ENCODE results near the gene GDNF.
"Not testable (repeated sequence)": the region's sequence is repeated elsewhere in the genome, so short reads cannot be mapped to it uniquely, and the experiment has no call there.

GDNF gene

DNA sequence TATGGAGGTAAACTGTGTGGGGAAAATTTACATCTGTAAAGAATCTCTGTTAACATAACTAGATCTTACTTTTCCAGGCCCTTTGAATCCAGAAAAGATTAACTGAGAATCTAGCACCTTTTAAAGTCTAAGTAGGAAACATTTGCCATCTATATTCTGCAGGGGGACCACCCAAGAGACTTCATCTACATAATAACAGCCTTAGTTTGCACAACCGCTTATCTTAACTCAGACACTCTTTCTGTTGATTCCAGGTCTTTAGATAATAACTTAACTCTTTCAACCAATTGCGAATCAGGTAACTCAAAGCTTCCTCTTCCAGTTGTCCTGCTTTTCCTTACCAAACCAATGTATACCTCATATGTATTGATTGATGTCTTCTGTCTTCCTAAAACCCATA, 53.4 kb downstream of the GDNF start:
- no peak for DNase-seq (ENCODE audit: low read depth in 2 of 2)

- DNase-seq (ENCODE audit: low read depth in 2 of 2), result not testable (repeated sequence)
These were observed 58.4 kb downstream of the GDNF start for GRCh38 chr5:37781409-37781808.

DNA sequence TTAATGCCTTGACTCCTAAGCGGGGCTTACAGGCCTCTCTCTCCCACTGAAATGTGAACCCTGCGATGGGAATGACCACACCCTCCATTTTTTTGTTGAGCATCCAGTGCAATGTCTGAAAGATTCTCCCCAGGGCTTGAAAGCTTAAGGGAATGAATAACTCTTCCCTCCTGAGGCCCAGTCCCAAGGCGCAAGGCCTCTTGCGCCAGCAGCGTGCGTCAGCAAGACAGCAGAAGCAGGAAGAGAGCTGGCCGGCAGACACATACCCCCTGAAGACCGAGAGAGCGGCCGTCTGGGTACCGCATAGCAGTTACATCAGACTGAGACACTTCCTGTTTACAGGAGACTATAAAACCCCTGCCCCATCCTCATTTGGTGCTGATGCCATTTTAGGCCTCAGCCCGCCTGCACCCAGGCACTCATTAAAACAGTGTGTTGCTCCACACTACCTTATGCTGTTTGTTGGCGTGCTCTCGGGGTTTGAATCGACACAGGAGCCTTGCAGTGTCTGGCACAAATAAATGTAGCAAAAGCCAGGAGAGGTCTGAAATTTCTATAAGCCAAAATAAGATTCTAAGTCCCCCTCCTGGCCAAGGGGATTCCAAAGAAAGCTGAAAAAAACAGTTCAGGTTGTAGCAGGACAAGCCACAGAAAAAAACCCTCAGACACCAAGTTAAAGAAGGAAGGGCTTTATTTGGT, 62.3 kb downstream of the GDNF start:
- no peak for DNase-seq (ENCODE audit: low read depth in 2 of 2)

DNA sequence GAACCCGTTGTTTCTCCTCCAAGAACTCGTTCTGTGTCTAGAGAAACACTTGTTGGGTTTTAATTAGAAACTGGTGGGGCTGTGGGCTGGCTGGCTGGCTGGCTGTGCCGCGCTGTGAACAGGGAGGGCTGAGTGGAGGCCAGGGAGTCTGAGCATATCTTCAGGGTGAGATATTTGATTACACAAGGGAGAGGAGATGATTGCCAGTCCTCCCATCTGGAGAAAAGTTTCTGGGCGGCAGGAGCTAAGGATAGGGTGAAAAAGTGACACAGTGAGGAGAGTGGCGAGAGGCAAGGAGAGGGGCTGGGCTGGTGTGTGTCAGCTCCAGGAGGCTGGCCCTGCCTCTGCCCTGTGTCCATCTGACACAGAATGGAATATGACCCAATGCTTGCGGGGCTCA, 63.0 kb downstream of the GDNF start:
- DNase-seq (ENCODE audit: low read depth in 2 of 2), result no peak

GRCh38 chr5:37774912-37775483, 64.8 kb downstream of the GDNF start:
- no peak for DNase-seq (ENCODE audit: low read depth in 2 of 2)

DNA sequence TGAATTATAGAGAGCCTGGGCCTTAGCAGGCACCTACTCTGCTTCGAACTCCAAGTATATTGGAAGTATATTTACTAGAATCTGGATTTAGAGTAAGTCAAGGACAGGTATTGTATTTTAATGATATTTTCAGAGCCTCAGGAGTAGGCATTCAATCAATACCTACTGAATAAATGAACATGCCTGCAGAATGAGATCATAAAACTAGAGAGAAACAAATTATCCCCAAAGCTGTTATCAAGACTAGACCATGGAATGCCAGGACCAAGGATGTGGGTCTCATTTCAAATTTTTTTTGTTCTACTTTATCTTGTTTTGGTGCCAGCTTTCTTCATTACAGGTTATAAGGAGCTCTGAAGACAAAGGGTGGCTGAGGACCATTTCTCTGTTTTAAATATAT, 66.0 kb downstream of the GDNF start:
- no peak for DNase-seq (ENCODE audit: low read depth in 2 of 2)

DNA sequence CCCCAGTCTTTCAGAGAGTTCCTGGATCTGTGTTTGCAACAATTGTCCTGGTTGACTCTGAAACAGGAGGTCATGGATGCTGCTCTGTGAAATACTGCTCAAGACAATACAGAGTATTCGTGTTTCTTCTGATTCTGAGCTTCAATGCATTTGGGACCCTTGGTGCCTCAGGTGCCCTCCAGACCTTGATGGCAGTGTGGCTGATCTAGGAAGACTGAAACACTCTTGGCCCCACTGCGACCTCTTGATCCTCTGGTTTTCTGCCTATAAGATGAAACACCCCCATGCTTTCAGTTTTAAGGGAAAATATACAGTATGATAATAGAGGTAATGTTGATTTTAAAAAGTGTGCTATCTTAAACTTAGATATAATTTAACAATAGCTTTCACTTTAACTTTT, 67.6 kb downstream of the GDNF start:
- no peak for DNase-seq (ENCODE audit: low read depth in 2 of 2)

- DNase-seq (ENCODE audit: low read depth in 2 of 2), result no peak
These were observed 68.1 kb downstream of the GDNF start for GRCh38 chr5:37771731-37772130.

GRCh38 chr5:37771203-37771611, 68.6 kb downstream of the GDNF start:
- no peak for DNase-seq (ENCODE audit: low read depth in 2 of 2)

DNA sequence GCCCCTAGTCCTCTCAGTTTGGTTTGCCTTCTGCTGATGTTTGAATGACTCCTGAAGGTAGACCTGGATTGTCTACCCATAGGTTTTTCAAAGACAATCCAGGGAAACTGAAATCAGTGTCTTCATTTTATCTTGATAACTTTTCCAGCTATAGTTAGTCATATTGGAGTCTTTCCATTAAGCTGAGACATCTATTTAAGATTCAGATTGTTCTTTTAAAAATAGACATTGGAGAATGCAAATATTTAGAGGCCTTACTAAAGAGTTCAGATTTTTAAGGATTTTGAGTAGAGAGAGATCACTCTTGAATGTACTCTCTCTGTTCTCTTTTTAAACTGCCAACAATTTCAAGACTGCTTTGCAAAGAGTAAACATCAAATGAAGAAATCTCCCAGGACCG, 69.1 kb downstream of the GDNF start:
- DNase-seq (ENCODE audit: low read depth in 2 of 2), result no peak

- DNase-seq (ENCODE audit: low read depth in 2 of 2), result no peak
These were observed 70.0 kb downstream of the GDNF start for GRCh38 chr5:37769840-37770239.

DNA sequence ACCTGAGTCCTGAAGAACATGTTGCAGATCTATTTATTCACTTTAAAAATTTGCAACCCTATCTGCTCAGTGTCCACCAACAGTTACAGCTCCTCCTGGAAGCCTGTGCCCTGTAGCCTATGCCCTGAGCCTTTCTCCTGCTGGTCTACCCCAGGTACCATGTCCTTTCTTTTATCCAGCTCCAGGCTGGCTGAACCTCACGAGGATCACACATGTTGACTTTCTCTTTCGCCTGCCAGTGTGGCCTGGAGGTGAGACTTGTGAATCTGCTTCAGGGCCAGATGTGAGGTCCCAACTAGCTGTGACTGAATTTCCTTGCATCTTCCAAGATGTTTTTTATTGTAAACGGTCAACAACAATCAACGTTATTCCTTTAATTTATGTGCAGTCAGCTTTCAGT, 70.7 kb downstream of the GDNF start:
- DNase-seq (ENCODE audit: low read depth in 2 of 2), result no peak

- no peak for DNase-seq (ENCODE audit: low read depth in 2 of 2)
These were observed 71.5 kb downstream of the GDNF start for GRCh38 chr5:37768371-37768770.

DNA sequence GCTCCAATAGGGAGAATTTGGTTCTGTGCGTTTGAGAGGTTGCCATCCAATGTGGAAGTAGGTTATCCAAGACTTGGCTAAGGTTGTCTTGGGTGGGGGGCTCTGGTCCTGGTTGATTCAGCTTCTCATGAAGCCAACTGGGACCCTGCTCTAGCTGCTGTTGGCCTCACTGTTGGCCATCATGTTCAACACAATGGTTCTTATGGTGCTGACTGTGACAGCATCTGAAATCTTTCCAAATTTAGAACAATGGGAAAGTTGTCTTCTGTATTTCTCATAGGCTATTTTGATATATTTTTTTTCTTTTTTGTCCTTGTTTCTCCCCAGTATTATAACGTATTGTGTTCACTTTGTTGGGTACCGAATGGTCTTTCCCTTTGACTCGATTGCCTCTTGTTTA, 71.9 kb downstream of the GDNF start:
- no peak for DNase-seq (ENCODE audit: low read depth in 2 of 2)

DNA sequence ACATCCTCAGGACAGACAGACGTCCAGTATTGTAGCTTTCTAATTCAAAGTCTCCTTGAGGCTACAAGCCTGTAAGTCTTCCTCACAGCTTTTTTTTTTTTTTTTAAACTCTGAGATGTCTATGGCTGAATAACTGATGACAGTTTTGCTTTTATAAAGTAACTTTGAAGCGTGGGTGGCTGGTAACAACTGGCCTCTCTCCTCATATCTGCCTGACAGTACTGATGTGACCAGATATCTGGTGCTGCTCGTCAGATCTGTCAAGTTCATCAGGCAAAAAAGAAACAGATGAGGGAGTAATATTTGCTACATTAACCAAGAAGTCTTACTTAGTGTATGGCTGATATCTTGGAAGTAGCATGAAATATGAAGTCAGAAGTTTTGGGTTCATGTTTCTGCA, 72.6 kb downstream of the GDNF start:
- DNase-seq (ENCODE audit: low read depth in 2 of 2), result no peak

Measured in stimulated activated CD8-positive, alpha-beta memory T cell treated with anti-CD3 and anti-CD28 coated beads, Interleukin-2, amount 100 ng/mL, for 1 hour (primary cell).